ENCODE data around the gene KRT35. TPM values are rescaled to one million over a fixed set of nuclear protein-coding genes. Genes with fewer than 3 reads are reported as not detected.

The KRT35 gene
- total RNA-seq, 4 donors from 2014 or later: not detected

- WGBS, 2 donors: 70% methylated on average over 15 of the region's 15 CpGs
- TF ChIP-seq POLR2A (IDR thresholded peaks at IDR 0.05) (no peak), CTCF (IDR thresholded peaks at IDR 0.05) (no peak)
- Histone ChIP-seq H3K27ac (no peak overlapping the region), H3K36me3 (no peaks in the 10 kb centered on the region), H3K4me3 (replicated peaks in 1 of 3) (no peak overlapping the region), H3K9me3 (no peaks in the 10 kb centered on the region), H3K27me3 (no peaks in the 10 kb centered on the region), H3K4me1 (peaks cover 0 to 4% of the 10 kb centered on the region in 2 donors)
- intact Hi-C loops (cut with DNase I): no loop called here
- DNase-seq: no peak
Measured at GRCh38 chr17:41500131-41500911, 19.4 kb upstream of the KRT35 start.

- H3K9me3 ChIP-seq: no peaks in the 10 kb centered on the region
- DNase-seq: no peak
- no peak for TF ChIP-seq POLR2A (IDR thresholded peaks at IDR 0.05)
- TF ChIP-seq CTCF (IDR thresholded peaks at IDR 0.05): no peak
- intact Hi-C loops (cut with DNase I): no loop called here
- peaks cover 0 to 4% of the 10 kb centered on the region in 2 donors for H3K4me1 ChIP-seq
- H3K27me3 ChIP-seq: no peaks in the 10 kb centered on the region
- 90 to 94% methylated on average over 5 of the region's 5 CpGs for WGBS, 2 donors
- no peaks in the 10 kb centered on the region for H3K36me3 ChIP-seq
- no peak overlapping the region for H3K4me3 ChIP-seq (replicated peaks in 1 of 3)
- H3K27ac ChIP-seq: no peak overlapping the region
Measured at GRCh38 chr17:41499714-41500113, 18.8 kb upstream of the KRT35 start.

GRCh38 chr17:41498276-41498675 lies 17.3 kb upstream of the KRT35 start:
- H3K9me3 ChIP-seq: no peaks in the 10 kb centered on the region
- no peaks in the 10 kb centered on the region for H3K36me3 ChIP-seq
- H3K27ac ChIP-seq: no peak overlapping the region
- 62 to 77% methylated on average over 6 of the region's 6 CpGs for WGBS, 2 donors
- TF ChIP-seq CTCF (IDR thresholded peaks at IDR 0.05): no peak
- TF ChIP-seq POLR2A (IDR thresholded peaks at IDR 0.05): no peak
- no peak overlapping the region for H3K4me3 ChIP-seq (replicated peaks in 1 of 3)
- intact Hi-C loops (cut with DNase I): no loop called here
- H3K4me1 ChIP-seq: peaks cover 0 to 2% of the 10 kb centered on the region in 2 donors
- DNase-seq: no peak
- no peaks in the 10 kb centered on the region for H3K27me3 ChIP-seq

GRCh38 chr17:41496803-41497484 lies 16.0 kb upstream of the KRT35 start:
- peak; percentile 81 to 85 for DNase-seq
- Histone ChIP-seq H3K36me3 (no peaks in the 10 kb centered on the region), H3K9me3 (no peaks in the 10 kb centered on the region), H3K4me1 (peaks cover 0 to 4% of the 10 kb centered on the region in 2 donors), H3K27ac (no peak overlapping the region), H3K4me3 (replicated peaks in 1 of 3) (no peak overlapping the region), H3K27me3 (no peaks in the 10 kb centered on the region)
- 48 to 58% methylated on average over 10 to 12 of the region's 12 CpGs for WGBS, 2 donors
- TF ChIP-seq CTCF (IDR thresholded peaks at IDR 0.05) (peak in 5 of 6 experiments; percentile 31 to 79 (median 74)), POLR2A (IDR thresholded peaks at IDR 0.05) (peak in 1 of 2 donors; percentile 26)
- intact Hi-C loops (cut with DNase I): no loop called here

GRCh38 chr17:41494524-41494923 lies 13.6 kb upstream of the KRT35 start:
- TF ChIP-seq CTCF (IDR thresholded peaks at IDR 0.05) (no peak), POLR2A (IDR thresholded peaks at IDR 0.05) (no peak)
- 69 to 71% methylated on average over 2 of the region's 2 CpGs for WGBS, 2 donors
- H3K9me3 ChIP-seq: no peaks in the 10 kb centered on the region
- no peaks in the 10 kb centered on the region for H3K36me3 ChIP-seq
- H3K27ac ChIP-seq: no peak overlapping the region
- no peaks in the 10 kb centered on the region for H3K27me3 ChIP-seq
- H3K4me3 ChIP-seq (replicated peaks in 1 of 3): no peak overlapping the region
- H3K4me1 ChIP-seq: peaks cover 0 to 4% of the 10 kb centered on the region in 2 donors
- intact Hi-C loops (cut with DNase I): no loop called here
- no peak for DNase-seq
